Measurements from ENCODE around the gene IPO4. TPM values are rescaled to one million over a fixed set of nuclear protein-coding genes. Genes with fewer than 3 reads are reported as not detected.

IPO4 gene
- total and polyA plus RNA-seq, 4 donors = 13.6 to 32.9 (median 23.0) TPM

GRCh38 chr14:24206260-24207103, 17.9 kb upstream of the IPO4 start:
- Histone ChIP-seq H3K27ac (ENCODE audit: low read depth in 1 of 2, low read length in 2 of 2) (no peak overlapping the region), H3K27me3 (ENCODE audit: control insufficient read depth in 4 of 4, insufficient read depth in 4 of 4, low read length in 3 of 4) (no peaks in the 10 kb centered on the region), H3K36me3 (ENCODE audit: control insufficient read depth in 4 of 4, insufficient read depth in 3 of 4, low read depth in 1 of 4, low read length in 3 of 4) (peaks cover 12 to 35% (median 23%) of the 10 kb centered on the region in 4 donors), H3K4me1 (ENCODE audit: control insufficient read depth in 4 of 4, insufficient read depth in 4 of 4, low read length in 3 of 4) (no peaks in the 10 kb centered on the region), H3K4me3 (ENCODE audit: low read depth in 1 of 3, low read length in 3 of 3) (no peak overlapping the region), H3K9ac (ENCODE audit: low read depth in 1 of 2, low read length in 2 of 2) (no peak overlapping the region), H3K9me3 (ENCODE audit: control insufficient read depth in 4 of 4, low read length in 3 of 4) (no peaks in the 10 kb centered on the region)
- TF ChIP-seq, protein P1, sequence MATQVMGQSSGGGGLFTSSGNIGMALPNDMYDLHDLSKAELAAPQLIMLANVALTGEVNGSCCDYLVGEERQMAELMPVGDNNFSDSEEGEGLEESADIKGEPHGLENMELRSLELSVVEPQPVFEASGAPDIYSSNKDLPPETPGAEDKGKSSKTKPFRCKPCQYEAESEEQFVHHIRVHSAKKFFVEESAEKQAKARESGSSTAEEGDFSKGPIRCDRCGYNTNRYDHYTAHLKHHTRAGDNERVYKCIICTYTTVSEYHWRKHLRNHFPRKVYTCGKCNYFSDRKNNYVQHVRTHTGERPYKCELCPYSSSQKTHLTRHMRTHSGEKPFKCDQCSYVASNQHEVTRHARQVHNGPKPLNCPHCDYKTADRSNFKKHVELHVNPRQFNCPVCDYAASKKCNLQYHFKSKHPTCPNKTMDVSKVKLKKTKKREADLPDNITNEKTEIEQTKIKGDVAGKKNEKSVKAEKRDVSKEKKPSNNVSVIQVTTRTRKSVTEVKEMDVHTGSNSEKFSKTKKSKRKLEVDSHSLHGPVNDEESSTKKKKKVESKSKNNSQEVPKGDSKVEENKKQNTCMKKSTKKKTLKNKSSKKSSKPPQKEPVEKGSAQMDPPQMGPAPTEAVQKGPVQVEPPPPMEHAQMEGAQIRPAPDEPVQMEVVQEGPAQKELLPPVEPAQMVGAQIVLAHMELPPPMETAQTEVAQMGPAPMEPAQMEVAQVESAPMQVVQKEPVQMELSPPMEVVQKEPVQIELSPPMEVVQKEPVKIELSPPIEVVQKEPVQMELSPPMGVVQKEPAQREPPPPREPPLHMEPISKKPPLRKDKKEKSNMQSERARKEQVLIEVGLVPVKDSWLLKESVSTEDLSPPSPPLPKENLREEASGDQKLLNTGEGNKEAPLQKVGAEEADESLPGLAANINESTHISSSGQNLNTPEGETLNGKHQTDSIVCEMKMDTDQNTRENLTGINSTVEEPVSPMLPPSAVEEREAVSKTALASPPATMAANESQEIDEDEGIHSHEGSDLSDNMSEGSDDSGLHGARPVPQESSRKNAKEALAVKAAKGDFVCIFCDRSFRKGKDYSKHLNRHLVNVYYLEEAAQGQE (IDR thresholded peaks at IDR 0.05) = no peak
- TF ChIP-seq TAF1 (conservative IDR thresholded peaks at IDR 0.05) (no peak), JUND (IDR thresholded peaks at IDR 0.05) (no peak), HNF4A (conservative IDR thresholded peaks at IDR 0.05) (no peak), NR2F2 (IDR thresholded peaks at IDR 0.05) (no peak), ZBTB33 (IDR thresholded peaks at IDR 0.05) (no peak), FOXA2 (IDR thresholded peaks at IDR 0.05) (no peak), HNF4G (IDR thresholded peaks at IDR 0.05) (no peak), GABPA (IDR thresholded peaks at IDR 0.05 in 1 of 2, conservative IDR thresholded peaks at IDR 0.05 in 1 of 2) (no peak)
- TF ChIP-seq, protein P2, sequence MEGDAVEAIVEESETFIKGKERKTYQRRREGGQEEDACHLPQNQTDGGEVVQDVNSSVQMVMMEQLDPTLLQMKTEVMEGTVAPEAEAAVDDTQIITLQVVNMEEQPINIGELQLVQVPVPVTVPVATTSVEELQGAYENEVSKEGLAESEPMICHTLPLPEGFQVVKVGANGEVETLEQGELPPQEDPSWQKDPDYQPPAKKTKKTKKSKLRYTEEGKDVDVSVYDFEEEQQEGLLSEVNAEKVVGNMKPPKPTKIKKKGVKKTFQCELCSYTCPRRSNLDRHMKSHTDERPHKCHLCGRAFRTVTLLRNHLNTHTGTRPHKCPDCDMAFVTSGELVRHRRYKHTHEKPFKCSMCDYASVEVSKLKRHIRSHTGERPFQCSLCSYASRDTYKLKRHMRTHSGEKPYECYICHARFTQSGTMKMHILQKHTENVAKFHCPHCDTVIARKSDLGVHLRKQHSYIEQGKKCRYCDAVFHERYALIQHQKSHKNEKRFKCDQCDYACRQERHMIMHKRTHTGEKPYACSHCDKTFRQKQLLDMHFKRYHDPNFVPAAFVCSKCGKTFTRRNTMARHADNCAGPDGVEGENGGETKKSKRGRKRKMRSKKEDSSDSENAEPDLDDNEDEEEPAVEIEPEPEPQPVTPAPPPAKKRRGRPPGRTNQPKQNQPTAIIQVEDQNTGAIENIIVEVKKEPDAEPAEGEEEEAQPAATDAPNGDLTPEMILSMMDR (IDR thresholded peaks at IDR 0.05; ENCODE audit: low read depth, low read length, missing input control) = no peak
- WGBS = 98% methylated on average over 11 of the region's 11 CpGs
- no peak for DNase-seq (ENCODE audit: low spot score)

DNA sequence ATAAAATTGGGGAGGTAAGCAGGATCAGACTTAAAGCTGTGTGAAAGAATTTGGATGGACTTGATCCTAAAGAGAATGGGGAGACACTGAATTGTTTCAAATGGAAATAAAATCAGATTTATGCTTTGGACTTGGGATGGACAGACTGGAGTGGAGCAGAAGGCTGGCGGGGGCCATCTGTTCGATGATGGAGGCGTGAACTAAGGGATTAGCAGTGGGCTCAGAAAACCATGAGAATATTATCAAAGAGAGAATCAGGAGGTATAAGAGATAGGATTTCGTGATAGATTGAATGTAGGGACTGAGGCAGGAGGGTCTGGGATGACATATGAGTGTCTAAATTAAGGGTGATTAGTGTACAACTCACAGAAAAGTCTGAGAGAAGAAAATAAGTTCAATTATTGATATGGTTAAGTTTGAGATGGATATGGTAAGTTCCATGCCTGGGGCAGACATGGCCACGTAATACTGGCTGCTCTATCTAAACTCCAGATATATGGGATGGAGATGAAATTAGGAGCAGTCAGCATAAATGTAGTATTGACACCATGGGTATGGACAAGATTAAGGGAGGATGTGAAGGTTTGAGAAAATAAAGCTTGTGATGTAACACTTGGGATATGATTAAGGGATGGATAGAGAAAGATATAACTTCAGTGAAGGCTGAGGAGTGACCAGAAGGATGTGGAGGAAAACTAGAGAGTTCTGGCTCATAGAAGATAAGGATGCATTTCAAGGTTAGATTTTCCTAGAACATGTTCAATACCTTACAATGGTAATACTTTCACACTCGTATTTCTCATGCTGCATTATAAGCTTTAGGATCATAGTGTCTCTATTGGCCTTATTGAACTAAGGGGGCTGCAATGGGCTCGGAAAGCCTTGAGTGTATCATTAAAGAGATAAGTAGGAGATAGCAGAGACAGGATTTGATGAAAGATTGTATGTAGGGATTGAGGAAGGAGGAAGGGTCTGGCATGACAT, 15.8 kb upstream of the IPO4 start:
- 95% methylated on average over 7 of the region's 7 CpGs for WGBS
- H3K36me3 ChIP-seq (ENCODE audit: control insufficient read depth in 4 of 4, insufficient read depth in 3 of 4, low read depth in 1 of 4, low read length in 3 of 4) = peaks cover 3 to 20% (median 15%) of the 10 kb centered on the region in 4 donors
- no peak overlapping the region for H3K9ac ChIP-seq (ENCODE audit: low read depth in 1 of 2, low read length in 2 of 2)
- TF ChIP-seq FOXA1 (IDR thresholded peaks at IDR 0.05) = no peak
- TF ChIP-seq TAF1 (conservative IDR thresholded peaks at IDR 0.05) = no peak
- TF ChIP-seq, protein P2 (IDR thresholded peaks at IDR 0.05; ENCODE audit: low read depth, low read length, missing input control) = no peak
- no peak for TF ChIP-seq HNF4A (conservative IDR thresholded peaks at IDR 0.05)
- TF ChIP-seq, protein P3, sequence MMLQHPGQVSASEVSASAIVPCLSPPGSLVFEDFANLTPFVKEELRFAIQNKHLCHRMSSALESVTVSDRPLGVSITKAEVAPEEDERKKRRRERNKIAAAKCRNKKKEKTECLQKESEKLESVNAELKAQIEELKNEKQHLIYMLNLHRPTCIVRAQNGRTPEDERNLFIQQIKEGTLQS (IDR thresholded peaks at IDR 0.05) = no peak
- no peak for TF ChIP-seq GABPA (IDR thresholded peaks at IDR 0.05 in 1 of 2, conservative IDR thresholded peaks at IDR 0.05 in 1 of 2)
- TF ChIP-seq, protein P1 (IDR thresholded peaks at IDR 0.05) = no peak
- no peak for TF ChIP-seq JUND (IDR thresholded peaks at IDR 0.05)
- no peak overlapping the region for H3K4me3 ChIP-seq (ENCODE audit: low read depth in 1 of 3, low read length in 3 of 3)
- no peaks in the 10 kb centered on the region for H3K27me3 ChIP-seq (ENCODE audit: control insufficient read depth in 4 of 4, insufficient read depth in 4 of 4, low read length in 3 of 4)
- H3K9me3 ChIP-seq (ENCODE audit: control insufficient read depth in 4 of 4, low read length in 3 of 4) = no peaks in the 10 kb centered on the region
- DNase-seq (ENCODE audit: low spot score) = no peak
- H3K27ac ChIP-seq (ENCODE audit: low read depth in 1 of 2, low read length in 2 of 2) = no peak overlapping the region
- H3K4me1 ChIP-seq (ENCODE audit: control insufficient read depth in 4 of 4, insufficient read depth in 4 of 4, low read length in 3 of 4) = no peaks in the 10 kb centered on the region

Measured in liver (tissue), 9 donors.